HFF-Myc (cell line): Measurements from ENCODE around the gene TTLL7.

ENCODE experiments used
- DNase-seq: peaks from one replicate; pipeline ENCODE4 v3.0.0-alpha.2; 2011; ENCODE audit warnings: low read depth; ENCODE audit errors: extremely low read depth
- H3K4me3 ChIP-seq: replicated peaks from 2 replicates; pipeline ENCODE4 v1.5.1; 2011; ENCODE audit warnings: low read depth, mild to moderate bottlenecking, control low read depth, low read length
- CTCF ChIP-seq: IDR thresholded peaks from 2 replicates; pipeline ENCODE4 v1.5.1; 2012; ENCODE audit warnings: mild to moderate bottlenecking, low read depth, low read length, control low read depth; ENCODE audit errors: missing control alignments

The TTLL7 gene

GRCh38 chr1:83849191-83850061, 149.5 kb downstream of the TTLL7 start:
- no peak overlapping the region for H3K4me3 ChIP-seq
- DNase-seq: no peak
- TF ChIP-seq CTCF: no peak

- H3K4me3 ChIP-seq: no peak overlapping the region
- DNase-seq: no peak
- TF ChIP-seq CTCF: no peak
Measured at GRCh38 chr1:83846138-83846537, 152.8 kb downstream of the TTLL7 start.

- no peak for DNase-seq
- no peak for TF ChIP-seq CTCF
- H3K4me3 ChIP-seq: no peak overlapping the region
Measured at GRCh38 chr1:83845437-83846071, 153.4 kb downstream of the TTLL7 start.

- no peak for DNase-seq
- no peak for TF ChIP-seq CTCF
- no peak overlapping the region for H3K4me3 ChIP-seq
Measured at GRCh38 chr1:83844546-83844945, 154.4 kb downstream of the TTLL7 start.

- no peak for DNase-seq
- TF ChIP-seq CTCF: no peak
- no peak overlapping the region for H3K4me3 ChIP-seq
Measured at GRCh38 chr1:83839566-83840173, 159.3 kb downstream of the TTLL7 start.

- DNase-seq: no peak
- H3K4me3 ChIP-seq: no peak overlapping the region
- TF ChIP-seq CTCF: no peak
Measured at GRCh38 chr1:83838573-83838972, 160.4 kb downstream of the TTLL7 start.
